Limb (tissue), 2 donors: ENCODE measurements around the gene UBXN7.
"Not testable (repeated sequence)": the region's sequence is repeated elsewhere in the genome, so short reads cannot be mapped to it uniquely, and the experiment has no call there.

ENCODE experiments used
- DNase-seq, 2 donors: peaks; one replicate each; pipeline ENCODE4 v3.0.0-alpha.2; 2016; ENCODE audit errors: extremely low spot score in 2 of 2

Gene UBXN7

GRCh38 chr3:196432137-196432879 is at the start of gene UBXN7:
TSS of gene UBXN7 (minus strand) at chr3:196432427. CDS start at chr3:196432399, 28 bp downstream.
- peak; percentile 95 to 99 for DNase-seq

GRCh38 chr3:196477678-196478077 is 45.5 kb upstream of the UBXN7 start:
- DNase-seq = no peak

GRCh38 chr3:196472286-196472685 is 40.1 kb upstream of the UBXN7 start:
- no peak for DNase-seq

- no peak for DNase-seq
These were observed 39.3 kb upstream of the UBXN7 start for GRCh38 chr3:196471551-196471950.

- not testable (repeated sequence) for DNase-seq
These were observed 38.0 kb upstream of the UBXN7 start for GRCh38 chr3:196470182-196470581.

GRCh38 chr3:196463804-196464203 is 31.6 kb upstream of the UBXN7 start:
- no peak for DNase-seq

GRCh38 chr3:196463478-196463756 is 31.2 kb upstream of the UBXN7 start:
- no peak for DNase-seq

- DNase-seq = not testable (repeated sequence)
These were observed 30.7 kb upstream of the UBXN7 start for GRCh38 chr3:196462680-196463477.

GRCh38 chr3:196458063-196458462 is 25.8 kb upstream of the UBXN7 start:
- DNase-seq = no peak

- not testable (repeated sequence) for DNase-seq
These were observed 25.2 kb upstream of the UBXN7 start for GRCh38 chr3:196457470-196457869.

- DNase-seq = no peak
These were observed 22.7 kb upstream of the UBXN7 start for GRCh38 chr3:196454935-196455334.

GRCh38 chr3:196445391-196445790 is 13.2 kb upstream of the UBXN7 start:
- not testable (repeated sequence) for DNase-seq

GRCh38 chr3:196444500-196444894 is 12.3 kb upstream of the UBXN7 start:
- DNase-seq = no peak

- DNase-seq = no peak
These were observed 8.5 kb upstream of the UBXN7 start for GRCh38 chr3:196440696-196441095.

GRCh38 chr3:196440041-196440537 is 7.9 kb upstream of the UBXN7 start:
- DNase-seq = no peak

GRCh38 chr3:196431181-196432136 is 768 bp downstream of the UBXN7 start:
- DNase-seq = peak; percentile 49 to 78

GRCh38 chr3:196428041-196428440 is 4.2 kb downstream of the UBXN7 start:
- no peak for DNase-seq

GRCh38 chr3:196424421-196424820 is 7.8 kb downstream of the UBXN7 start:
- DNase-seq = not testable (repeated sequence)

- peak in 1 of 2 donors; percentile 43 for DNase-seq
These were observed 9.0 kb downstream of the UBXN7 start for GRCh38 chr3:196423044-196423781.

- not testable (repeated sequence) for DNase-seq
These were observed 10.6 kb downstream of the UBXN7 start for GRCh38 chr3:196421668-196422067.

- DNase-seq = no peak
These were observed 12.8 kb downstream of the UBXN7 start for GRCh38 chr3:196419386-196419785.
